Hippocampal formation (tissue), 2 donors: ENCODE results near the gene SMIM24.
A peak's percentile ranks its signal among the peaks of the same experiment; 100 is the strongest.
"Not testable (repeated sequence)": the region's sequence is repeated elsewhere in the genome, so short reads cannot be mapped to it uniquely, and the experiment has no call there.

Experiments
- DNase-seq, 2 donors: peaks; one replicate each; lab custom pipeline; 2025; lab: John Stamatoyannopoulos, UW

Gene SMIM24

GRCh38 chr19:3455960-3456601, 24.2 kb downstream of the SMIM24 start:
- no peak for DNase-seq

- DNase-seq: no peak
Observed at GRCh38 chr19:3455393-3455955, 24.9 kb downstream of the SMIM24 start.

GRCh38 chr19:3454656-3455392, 25.5 kb downstream of the SMIM24 start:
- no peak for DNase-seq

GRCh38 chr19:3453840-3454239, 26.5 kb downstream of the SMIM24 start:
- DNase-seq: no peak

- DNase-seq: not testable (repeated sequence)
Observed at GRCh38 chr19:3452942-3453214, 27.4 kb downstream of the SMIM24 start.

GRCh38 chr19:3452171-3452941, 28.0 kb downstream of the SMIM24 start:
- DNase-seq: no peak

- DNase-seq: no peak
Observed at GRCh38 chr19:3451451-3451866, 28.9 kb downstream of the SMIM24 start.

- no peak for DNase-seq
Observed at GRCh38 chr19:3450796-3451411, 29.4 kb downstream of the SMIM24 start.

GRCh38 chr19:3448616-3449334, 31.6 kb downstream of the SMIM24 start:
- no peak for DNase-seq

GRCh38 chr19:3446657-3447056, 33.7 kb downstream of the SMIM24 start:
- DNase-seq: not testable (repeated sequence)

- DNase-seq: no peak
Observed at GRCh38 chr19:3444695-3445234, 35.6 kb downstream of the SMIM24 start.

- DNase-seq: no peak
Observed at GRCh38 chr19:3443840-3444694, 36.3 kb downstream of the SMIM24 start.

GRCh38 chr19:3442487-3443071, 37.7 kb downstream of the SMIM24 start:
- no peak for DNase-seq

GRCh38 chr19:3441986-3442329, 38.4 kb downstream of the SMIM24 start:
- no peak for DNase-seq

- no peak for DNase-seq
Observed at GRCh38 chr19:3441089-3441985, 39.0 kb downstream of the SMIM24 start.

- DNase-seq: no peak
Observed at GRCh38 chr19:3440082-3440481, 40.2 kb downstream of the SMIM24 start.

- DNase-seq: peak; percentile 89 to 90
Observed at GRCh38 chr19:3434630-3435553, 45.4 kb downstream of the SMIM24 start.
